NCI-H226 (cell line): ENCODE measurements around the gene IL32.
A peak's percentile ranks its signal among the peaks of the same experiment; 100 is the strongest.

Experiments
- DNase-seq: peaks from one replicate; pipeline ENCODE4 v3.0.0-alpha.2; 2015

IL32 gene, protein sequence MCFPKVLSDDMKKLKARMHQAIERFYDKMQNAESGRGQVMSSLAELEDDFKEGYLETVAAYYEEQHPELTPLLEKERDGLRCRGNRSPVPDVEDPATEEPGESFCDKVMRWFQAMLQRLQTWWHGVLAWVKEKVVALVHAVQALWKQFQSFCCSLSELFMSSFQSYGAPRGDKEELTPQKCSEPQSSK

GRCh38 chr16:3065069-3065741 lies at the start of gene IL32:
TSS of gene IL32 (plus strand) at chr16:3065640. CDS start at chr16:3065812, 172 bp downstream.
- peak; percentile 74 for DNase-seq

- DNase-seq, result no peak
These were observed 49.4 kb upstream of the IL32 start for GRCh38 chr16:3015865-3016521.

GRCh38 chr16:3017344-3017743 lies 48.1 kb upstream of the IL32 start:
- DNase-seq, result no peak

- DNase-seq, result no peak
These were observed 47.5 kb upstream of the IL32 start, which contains the start of gene CLDN6 for GRCh38 chr16:3017794-3018506. TSS of gene CLDN6 (minus strand) at chr16:3018183. CDS start at chr16:3016021, 2,162 bp downstream.

DNA sequence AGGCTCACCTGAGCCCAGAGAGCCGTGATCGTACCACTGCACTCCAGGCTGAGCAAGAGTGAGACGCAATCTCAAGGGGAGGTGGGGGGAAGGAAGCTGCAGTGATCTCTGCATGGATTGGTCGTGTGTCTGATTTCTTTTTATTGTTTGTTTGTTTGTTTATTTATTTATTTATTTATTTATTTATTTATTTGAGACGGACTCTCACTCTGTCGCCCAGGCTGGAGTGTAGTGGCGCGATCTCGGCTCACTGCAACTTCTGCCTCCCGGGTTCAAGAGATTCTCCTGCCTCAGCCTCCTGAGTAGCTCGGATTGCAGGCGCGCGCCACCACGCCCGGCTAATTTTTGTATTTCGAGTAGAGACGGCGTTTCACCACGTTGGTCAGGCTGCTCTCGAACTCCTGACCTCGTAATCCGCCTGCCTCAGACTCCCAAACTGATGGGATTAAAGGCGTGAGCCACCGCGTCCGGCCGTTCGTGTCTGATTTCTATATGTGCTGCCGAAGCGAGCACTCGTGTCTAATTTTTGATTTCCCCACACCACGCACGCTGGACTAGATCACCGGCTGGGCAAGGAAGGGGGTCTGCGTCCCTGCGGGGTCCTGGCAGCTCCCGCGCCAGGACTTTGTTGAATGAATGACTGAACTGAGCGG lies 45.7 kb upstream of the IL32 start:
- DNase-seq, result no peak

- peak; percentile 58 for DNase-seq
These were observed 45.2 kb upstream of the IL32 start, which contains the start of gene TNFRSF12A for GRCh38 chr16:3020247-3020603. TSS of gene TNFRSF12A (plus strand) at chr16:3020368. CDS start at chr16:3020398, 30 bp downstream.

- peak; percentile 91 for DNase-seq
These were observed 44.6 kb upstream of the IL32 start for GRCh38 chr16:3020604-3021448.

DNA sequence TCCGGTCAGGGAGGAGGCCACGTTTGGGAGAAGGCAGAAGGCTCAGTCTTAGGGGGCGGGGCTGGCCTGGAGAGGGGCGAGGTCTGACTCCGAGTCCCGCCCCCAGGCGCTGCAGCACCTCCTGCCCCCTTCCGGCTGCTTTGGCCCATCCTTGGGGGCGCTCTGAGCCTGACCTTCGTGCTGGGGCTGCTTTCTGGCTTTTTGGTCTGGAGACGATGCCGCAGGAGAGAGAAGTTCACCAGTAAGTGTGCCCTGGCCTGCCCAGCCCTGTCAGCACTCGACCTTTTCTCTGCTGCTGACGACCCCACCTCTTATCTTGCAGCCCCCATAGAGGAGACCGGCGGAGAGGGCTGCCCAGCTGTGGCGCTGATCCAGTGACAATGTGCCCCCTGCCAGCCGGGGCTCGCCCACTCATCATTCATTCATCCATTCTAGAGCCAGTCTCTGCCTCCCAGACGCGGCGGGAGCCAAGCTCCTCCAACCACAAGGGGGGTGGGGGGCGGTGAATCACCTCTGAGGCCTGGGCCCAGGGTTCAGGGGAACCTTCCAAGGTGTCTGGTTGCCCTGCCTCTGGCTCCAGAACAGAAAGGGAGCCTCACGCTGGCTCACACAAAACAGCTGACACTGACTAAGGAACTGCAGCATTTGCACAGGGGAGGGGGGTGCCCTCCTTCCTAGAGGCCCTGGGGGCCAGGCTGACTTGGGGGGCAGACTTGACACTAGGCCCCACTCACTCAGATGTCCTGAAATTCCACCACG lies 43.8 kb upstream of the IL32 start:
- peak; percentile 97 for DNase-seq

DNA sequence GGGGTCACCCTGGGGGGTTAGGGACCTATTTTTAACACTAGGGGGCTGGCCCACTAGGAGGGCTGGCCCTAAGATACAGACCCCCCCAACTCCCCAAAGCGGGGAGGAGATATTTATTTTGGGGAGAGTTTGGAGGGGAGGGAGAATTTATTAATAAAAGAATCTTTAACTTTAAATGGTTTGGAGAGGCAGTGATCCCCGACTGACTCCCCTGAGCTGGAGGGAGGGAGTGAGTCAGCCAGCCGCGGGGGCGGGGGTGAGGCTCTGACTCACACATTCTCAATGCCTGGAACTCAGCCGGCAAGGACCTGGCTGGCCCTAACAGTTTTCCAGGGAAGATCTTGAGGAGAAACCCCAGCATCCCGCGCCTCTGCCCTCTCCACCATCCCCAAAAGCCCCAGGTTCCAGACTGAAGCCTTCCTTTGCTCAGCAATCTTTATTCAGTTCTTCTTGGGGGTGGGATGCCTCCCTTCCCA lies 43.2 kb upstream of the IL32 start:
- DNase-seq, result peak; percentile 92

DNA sequence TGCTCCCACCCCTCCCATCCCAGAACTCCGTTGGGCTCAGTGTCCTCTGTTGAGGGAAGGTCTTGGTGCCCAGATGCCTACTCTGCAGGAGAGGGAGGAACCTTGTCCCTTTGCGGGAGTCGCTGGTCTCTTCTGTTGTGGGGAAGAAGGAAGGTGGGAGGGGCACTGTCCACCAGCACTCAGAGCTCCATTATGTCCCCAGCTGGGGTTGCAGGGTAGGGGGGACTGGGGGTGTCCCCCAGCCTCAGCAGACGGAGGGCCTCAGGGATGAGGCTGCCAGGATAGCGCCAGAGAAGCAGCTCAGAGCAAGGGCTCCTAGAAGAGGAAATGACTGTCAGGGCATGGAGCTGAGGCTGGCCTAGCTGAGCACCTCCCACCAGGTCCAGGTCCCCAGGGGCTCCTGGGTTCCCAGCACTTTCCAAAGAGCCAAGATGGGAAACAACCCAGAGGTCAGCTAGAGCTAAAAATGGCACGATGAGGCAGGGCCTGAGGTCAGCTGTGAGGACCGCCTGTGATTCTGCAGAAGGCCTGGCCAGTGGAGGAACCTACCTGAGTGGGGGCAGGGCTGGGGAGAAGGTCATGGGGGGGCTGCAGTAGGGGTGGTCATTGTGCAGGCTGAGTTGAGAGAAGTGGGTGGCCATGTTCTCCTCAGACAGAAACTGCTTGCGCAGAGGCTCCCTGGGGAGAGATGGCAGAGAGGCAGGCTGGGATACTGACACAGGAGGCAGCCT lies 42.6 kb upstream of the IL32 start:
- peak; percentile 61 for DNase-seq

GRCh38 chr16:3023415-3023668 lies 42.1 kb upstream of the IL32 start:
- DNase-seq, result no peak

GRCh38 chr16:3023669-3024478 lies 41.6 kb upstream of the IL32 start, which contains the start of the genes HCFC1R1 and THOC6:
TSS of gene HCFC1R1 (minus strand) at chr16:3023942. CDS start at chr16:3023941, 1 bp downstream.
TSS of gene THOC6 (plus strand) at chr16:3024035. CDS start at chr16:3024327, 292 bp downstream.
- DNase-seq, result peak; percentile 99

DNA sequence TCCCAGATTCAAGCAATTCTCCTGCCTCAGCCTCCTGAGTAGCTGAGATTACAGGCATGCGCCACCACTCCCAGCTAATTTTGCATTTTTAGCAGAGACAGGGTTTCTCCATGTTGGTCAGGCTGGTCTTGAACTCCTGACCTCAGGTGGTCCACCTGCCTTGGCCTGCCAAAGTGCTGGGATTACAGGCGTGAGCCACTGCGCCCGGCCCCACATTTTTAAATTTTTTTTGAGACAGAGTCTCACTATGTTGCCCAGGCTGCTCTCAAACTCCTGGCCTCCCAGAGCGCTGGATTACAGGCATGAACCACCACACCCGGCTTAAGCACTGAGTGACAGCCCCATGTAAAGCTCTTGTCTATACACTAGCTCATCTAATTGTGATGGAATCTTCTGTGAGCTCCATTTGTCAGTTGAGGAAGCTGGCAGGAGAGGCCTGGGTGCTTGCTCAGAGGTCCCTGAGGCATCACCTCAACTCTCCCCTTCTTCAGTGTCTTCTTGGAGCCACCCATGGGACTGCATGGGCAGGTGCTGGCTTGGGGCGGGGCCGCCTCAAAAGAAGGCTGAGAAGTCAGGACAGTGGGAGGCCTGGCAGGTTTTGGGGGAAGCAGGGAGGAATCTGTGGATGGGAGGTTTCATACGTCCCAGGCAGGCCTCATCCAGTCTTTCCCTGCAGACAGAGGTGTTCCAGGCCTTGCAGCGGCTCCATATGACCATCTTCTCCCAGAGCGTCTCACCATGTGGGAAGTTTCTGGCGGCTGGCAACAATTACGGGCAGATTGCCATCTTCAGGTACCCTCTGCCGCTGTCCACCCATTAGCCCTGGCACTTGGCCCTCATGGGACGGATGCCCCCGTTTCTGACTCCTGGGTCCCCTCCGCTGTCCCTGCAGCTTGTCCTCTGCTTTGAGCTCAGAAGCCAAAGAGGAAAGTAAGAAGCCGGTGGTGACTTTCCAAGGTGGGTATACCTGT lies 40.1 kb upstream of the IL32 start:
- DNase-seq, result no peak

DNA sequence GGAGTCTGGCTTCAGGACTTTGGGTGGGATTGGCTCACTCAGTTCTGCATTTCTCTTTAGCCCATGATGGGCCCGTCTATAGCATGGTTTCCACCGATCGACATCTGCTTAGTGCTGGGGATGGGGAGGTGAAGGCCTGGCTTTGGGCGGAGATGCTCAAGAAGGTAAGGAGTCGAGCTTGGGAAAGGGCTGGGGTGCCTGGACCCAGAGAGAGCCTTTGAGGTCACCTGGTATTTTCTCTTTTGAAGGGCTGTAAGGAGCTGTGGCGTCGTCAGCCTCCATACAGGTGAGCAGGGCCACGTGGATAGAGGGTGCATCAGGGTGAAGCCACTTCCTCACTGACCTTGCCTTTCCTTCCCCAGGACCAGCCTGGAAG lies 39.4 kb upstream of the IL32 start:
- DNase-seq, result no peak

DNA sequence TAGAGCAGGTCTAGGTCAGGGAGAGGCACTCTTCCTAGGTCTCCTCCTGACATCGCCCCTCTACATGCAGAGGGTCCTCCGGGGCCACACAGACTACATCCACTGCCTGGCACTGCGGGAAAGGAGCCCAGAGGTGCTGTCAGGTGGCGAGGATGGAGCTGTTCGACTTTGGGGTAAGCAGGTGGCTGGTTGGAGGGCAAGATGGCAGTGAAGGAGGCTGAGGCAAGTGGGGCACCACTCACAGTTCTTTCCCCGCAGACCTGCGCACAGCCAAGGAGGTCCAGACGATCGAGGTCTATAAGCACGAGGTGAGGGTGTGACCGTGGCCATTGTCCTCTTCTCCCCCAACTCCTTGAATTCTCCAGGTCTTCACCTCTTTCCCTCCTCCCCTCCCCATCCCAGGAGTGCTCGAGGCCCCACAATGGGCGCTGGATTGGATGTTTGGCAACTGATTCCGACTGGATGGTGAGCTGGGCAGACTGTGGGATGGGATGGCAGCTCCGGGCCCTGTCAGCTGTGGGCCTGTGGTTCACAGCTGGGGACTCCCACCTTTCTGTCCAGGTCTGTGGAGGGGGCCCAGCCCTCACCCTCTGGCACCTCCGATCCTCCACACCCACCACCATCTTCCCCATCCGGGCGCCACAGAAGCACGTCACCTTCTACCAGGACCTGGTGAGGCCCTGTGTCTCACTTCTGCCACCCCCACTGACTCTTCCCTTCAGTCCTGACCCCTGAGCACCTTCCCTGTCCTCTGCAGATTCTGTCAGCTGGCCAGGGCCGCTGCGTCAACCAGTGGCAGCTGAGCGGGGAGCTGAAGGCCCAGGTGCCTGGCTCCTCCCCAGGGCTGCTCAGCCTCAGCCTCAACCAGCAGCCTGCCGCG lies 38.6 kb upstream of the IL32 start:
- DNase-seq, result peak; percentile 0

GRCh38 chr16:3027489-3027795 lies 38.0 kb upstream of the IL32 start:
- no peak for DNase-seq

- peak; percentile 70 for DNase-seq
These were observed 37.3 kb upstream of the IL32 start for GRCh38 chr16:3027983-3028715.
